Measurements from ENCODE around the gene CTBP1.
A peak's percentile ranks its signal among the peaks of the same experiment; 100 is the strongest.

CTBP1 gene

DNA sequence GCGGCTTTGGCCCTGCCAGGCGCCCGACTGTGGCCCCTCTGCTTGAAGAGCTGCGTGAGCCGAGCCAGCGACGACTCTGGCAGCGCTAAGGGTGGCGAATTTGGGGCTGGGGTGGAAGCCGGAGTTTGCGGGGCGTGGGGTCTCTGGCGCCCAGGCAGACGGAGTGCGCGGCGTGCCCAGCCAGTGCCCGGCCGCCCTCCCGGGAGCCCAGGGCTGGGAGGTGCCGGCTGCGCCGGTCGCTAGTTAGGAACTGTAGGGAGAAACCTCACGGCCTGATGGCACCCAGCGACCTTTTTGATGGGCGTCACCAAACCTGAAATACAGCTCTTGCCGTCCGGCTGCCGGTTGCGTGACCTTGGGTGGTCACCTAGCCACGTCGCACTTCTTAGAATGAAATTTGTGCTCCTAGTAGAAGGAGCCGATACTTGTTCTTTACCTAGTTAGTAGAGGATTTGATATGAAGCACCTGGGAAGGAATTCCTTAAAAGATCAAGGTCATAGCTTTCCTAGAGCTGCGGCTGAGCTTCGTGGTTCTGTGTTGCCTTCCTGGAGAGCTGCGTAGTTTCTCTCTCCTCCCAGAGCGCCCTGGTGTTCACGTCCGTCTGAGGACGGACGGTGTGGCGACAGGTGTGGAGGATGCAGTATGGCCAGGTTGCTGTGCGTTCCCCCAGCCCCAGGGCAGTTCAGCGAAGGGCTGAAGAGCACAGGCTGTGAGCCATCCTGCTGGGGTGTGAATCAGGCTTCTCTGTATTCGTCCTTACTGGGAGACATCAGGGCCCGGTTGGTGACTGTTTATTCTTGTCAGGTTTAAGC is 41.4 kb upstream of the CTBP1 start:
- TF ChIP-seq, protein P1, sequence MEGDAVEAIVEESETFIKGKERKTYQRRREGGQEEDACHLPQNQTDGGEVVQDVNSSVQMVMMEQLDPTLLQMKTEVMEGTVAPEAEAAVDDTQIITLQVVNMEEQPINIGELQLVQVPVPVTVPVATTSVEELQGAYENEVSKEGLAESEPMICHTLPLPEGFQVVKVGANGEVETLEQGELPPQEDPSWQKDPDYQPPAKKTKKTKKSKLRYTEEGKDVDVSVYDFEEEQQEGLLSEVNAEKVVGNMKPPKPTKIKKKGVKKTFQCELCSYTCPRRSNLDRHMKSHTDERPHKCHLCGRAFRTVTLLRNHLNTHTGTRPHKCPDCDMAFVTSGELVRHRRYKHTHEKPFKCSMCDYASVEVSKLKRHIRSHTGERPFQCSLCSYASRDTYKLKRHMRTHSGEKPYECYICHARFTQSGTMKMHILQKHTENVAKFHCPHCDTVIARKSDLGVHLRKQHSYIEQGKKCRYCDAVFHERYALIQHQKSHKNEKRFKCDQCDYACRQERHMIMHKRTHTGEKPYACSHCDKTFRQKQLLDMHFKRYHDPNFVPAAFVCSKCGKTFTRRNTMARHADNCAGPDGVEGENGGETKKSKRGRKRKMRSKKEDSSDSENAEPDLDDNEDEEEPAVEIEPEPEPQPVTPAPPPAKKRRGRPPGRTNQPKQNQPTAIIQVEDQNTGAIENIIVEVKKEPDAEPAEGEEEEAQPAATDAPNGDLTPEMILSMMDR (conservative IDR thresholded peaks at IDR 0.05) = no peak
- no peak for TF ChIP-seq ZFX (IDR thresholded peaks at IDR 0.05)
- H3K27ac ChIP-seq = peak overlapping the region; percentile 91

DNA sequence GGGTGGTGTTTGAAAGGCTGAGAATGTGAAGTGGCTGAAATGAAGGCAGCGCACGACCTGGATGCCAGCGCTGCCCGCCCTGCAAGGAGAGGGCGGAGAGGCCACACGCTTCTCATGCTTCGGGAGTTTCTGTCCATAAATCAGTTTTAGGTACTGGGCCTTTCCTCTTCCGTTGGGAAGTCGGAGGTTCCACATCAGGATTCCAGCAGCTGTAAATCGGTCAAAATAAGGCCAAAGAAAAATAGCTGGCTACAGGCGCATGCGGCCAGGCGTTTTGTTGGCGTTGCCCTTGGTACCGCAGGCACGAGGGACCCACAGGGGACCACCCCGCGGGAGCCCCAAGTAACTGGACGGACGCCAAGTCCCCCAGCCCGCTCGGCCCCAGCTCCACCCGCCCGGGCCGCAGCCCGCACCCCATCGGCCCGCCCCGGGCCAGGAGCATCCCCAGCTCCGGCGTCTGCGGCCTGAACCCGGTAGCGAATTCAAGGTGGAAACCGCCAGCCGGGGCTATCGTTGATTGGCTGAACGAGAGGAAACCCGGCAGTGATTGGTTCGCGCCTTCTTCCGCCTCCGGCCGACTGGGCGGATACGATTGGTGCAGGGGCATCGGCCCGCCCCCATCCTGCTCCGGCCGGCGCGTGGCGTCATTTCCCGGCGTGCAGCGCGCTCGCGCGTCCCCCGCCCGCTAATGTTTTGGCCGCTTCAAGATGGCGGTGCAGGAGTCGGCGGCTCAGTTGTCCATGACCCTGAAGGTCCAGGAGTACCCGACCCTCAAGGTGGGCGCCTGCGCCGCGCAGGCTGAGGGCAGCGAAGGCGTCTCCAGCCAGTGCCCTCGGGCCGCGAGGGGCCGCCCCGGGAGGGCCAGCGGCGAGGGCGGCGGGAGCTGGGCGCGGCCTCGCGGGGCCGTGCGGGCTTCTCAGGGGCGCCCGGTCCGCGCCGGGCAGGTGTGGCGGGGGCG is 40.6 kb upstream of the CTBP1 start, which contains the start of gene MAEA:
Gene MAEA, plus strand, starts transcription at position 685 of the 958 bp plus-strand sequence. Its CDS starts 23 bp downstream, at position 708.
- peak; percentile 53; the same call in 1 of the 2 replicates for TF ChIP-seq ZFX (IDR thresholded peaks at IDR 0.05)
- TF ChIP-seq, protein P1 (conservative IDR thresholded peaks at IDR 0.05) = no peak
- peak within 1 kb of the TSS; percentile 91 for H3K27ac ChIP-seq

DNA sequence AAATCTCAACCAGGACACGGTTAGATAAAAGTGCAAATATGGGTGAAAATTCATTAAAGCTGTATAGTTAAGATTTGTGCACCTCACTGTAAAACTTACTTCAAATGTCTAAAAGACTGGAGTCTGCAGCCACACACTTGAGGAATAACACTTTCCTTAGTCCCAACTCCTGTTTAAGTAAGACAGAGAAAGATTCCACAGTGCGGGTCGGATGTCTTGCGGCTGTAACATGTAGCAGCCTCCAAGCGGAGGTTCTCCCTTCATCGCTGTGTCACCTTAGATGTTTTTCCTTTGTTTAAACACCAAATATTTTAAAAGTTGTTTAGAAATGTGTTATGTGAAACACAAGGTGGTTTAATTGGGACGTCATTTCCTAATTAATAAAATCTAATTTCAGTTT is 39.9 kb upstream of the CTBP1 start:
- H3K27ac ChIP-seq = peak overlapping the region; percentile 91
- TF ChIP-seq, protein P1 (conservative IDR thresholded peaks at IDR 0.05) = no peak
- TF ChIP-seq ZFX (IDR thresholded peaks at IDR 0.05) = no peak

DNA sequence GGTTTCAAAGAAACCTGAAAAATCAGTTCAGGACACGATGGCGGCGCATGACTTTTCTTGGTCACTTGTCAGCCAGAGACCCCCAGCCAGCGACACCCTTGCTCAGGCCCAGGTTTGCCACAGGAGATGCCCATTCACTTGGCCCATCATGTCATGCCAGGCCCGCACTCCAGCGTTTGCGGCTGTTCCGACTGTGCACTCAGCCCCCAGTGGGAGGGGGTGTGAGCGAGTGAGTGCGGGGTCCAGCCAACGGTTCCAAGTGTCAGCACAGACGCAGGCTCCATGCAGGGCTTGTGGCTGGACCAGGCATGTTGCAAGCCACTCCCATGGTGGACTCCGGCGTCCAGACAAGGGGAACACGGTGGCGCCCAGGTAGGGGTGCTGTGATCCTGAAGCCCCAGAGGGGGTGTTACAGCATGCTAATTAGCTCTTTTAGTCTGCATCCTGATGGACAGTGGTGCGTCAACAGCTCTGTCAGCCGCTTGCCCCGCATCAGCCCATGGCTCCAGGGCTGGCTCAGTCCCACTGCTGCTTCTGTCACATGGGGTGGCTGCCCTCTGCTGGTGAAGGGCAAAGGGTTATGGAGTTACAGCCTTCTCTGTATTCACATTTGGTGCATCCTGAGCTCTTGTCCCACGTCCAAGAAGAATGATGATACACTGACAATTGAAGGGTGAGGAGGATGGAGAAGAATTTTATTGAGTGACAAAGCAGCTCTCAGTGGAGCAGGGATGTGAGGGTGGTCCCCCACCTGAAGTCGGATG is 37.0 kb upstream of the CTBP1 start:
- TF ChIP-seq, protein P1 (conservative IDR thresholded peaks at IDR 0.05) = no peak; the same call in 1 of the 2 replicates
- no peak for TF ChIP-seq ZFX (IDR thresholded peaks at IDR 0.05)
- H3K27ac ChIP-seq = no peak overlapping the region

DNA sequence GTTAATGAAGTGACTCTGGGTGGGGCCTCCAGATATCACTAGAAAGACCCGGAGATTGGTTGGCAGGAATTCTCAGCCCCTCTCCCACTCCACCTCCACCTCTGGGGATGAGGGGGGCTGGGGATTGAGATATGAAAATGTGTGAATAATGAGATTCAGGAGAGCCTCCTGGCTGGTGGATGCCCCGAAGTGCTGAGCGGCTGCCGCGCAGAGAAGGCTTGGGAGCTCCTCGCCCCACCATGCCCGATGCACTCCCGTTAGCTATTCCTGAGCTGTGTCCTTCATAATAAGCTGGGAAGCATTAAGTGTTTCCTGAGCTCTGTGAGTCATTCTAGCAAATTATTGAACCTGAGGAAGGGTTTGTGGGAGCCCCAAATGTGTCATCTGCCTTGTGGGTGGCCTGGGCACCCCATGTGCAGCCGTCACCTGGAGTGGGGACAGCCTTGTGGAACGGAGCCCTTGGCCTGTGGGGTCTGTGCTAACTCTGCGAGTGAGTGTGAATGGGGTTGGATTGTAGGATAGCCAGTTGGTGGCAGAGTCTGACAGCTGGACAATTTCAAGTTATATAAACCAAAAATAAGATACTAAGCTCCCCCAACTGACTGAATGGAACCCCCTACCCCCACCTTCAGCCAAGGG is 36.3 kb upstream of the CTBP1 start:
- no peak for TF ChIP-seq ZFX (IDR thresholded peaks at IDR 0.05)
- TF ChIP-seq, protein P1 (conservative IDR thresholded peaks at IDR 0.05) = no peak
- H3K27ac ChIP-seq = no peak overlapping the region

DNA sequence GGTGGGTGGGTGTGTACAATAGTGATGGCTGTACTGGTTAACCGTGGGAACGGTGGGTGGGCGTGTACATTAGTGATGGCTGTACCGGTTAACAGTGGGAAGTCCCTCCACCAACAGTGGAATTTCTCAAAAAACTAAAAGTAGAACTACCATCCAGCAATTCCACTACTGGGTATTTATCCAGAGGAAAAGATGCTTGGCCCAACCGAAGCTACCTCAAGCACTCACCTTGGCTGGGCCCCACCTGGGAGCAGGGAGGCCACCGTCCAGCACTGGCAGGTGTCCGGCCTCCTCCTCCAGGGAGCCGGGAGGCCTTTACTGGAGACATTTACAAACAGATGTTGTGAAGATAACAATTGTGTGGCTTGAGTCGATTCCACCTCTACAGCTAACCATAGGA is 34.8 kb upstream of the CTBP1 start:
- no peak overlapping the region for H3K27ac ChIP-seq

More for the DNA sequence above, 34.8 kb upstream of the CTBP1 start:
- TF ChIP-seq, protein P1 (conservative IDR thresholded peaks at IDR 0.05) = no peak
- TF ChIP-seq ZFX (IDR thresholded peaks at IDR 0.05) = no peak
